Dedifferentiated amniotic fluid mesenchymal stem cell (primary cell): ENCODE data around the gene KRT33A.
A peak's percentile ranks its signal among the peaks of the same experiment; 100 is the strongest.
"Not testable (repeated sequence)": the region's sequence is repeated elsewhere in the genome, so short reads cannot be mapped to it uniquely, and the experiment has no call there.

Source experiments
- DNase-seq: peaks from one replicate; pipeline ENCODE4 v3.0.0-alpha.2; 2016; ENCODE audit errors: extremely low spot score

KRT33A gene

GRCh38 chr17:41350381-41350878 lies at the start of gene KRT33A:
Gene KRT33A (minus strand): TSS chr17:41350828. CDS start chr17:41350767, 61 bp downstream.
- DNase-seq = not testable (repeated sequence)

GRCh38 chr17:41396996-41397660 lies 46.5 kb upstream of the KRT33A start, which contains the start of gene KRT31:
Gene KRT31 (minus strand): TSS chr17:41397608. CDS start chr17:41397539, 69 bp downstream.
- no peak for DNase-seq

- DNase-seq = no peak
Measured at GRCh38 chr17:41396340-41396739, 45.7 kb upstream of the KRT33A start.

GRCh38 chr17:41395611-41396010 lies 45.0 kb upstream of the KRT33A start:
- DNase-seq = no peak

DNA sequence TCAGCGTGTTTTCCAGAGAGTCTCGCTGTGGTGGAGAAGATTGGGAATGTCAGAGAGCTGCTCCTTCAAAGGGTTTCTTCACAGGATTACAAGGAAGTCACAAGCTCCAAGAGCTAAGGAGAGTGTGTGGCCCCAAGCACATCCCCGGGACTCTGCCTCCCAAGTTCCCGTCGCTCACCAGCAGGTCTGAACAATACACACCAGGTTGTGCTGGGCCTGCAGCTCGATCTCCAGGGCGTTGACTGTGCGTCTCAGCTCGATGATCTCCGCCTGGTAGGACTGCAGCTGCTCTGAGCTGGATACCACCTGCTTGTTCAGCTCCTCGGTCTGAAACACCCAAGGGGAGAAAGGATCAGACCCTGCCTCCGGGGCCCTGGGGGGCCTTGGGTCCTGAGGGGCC lies 44.4 kb upstream of the KRT33A start:
- DNase-seq = not testable (repeated sequence)

- no peak for DNase-seq
Measured at GRCh38 chr17:41394254-41394996, 43.8 kb upstream of the KRT33A start.

GRCh38 chr17:41393826-41394225 lies 43.2 kb upstream of the KRT33A start:
- no peak for DNase-seq

DNA sequence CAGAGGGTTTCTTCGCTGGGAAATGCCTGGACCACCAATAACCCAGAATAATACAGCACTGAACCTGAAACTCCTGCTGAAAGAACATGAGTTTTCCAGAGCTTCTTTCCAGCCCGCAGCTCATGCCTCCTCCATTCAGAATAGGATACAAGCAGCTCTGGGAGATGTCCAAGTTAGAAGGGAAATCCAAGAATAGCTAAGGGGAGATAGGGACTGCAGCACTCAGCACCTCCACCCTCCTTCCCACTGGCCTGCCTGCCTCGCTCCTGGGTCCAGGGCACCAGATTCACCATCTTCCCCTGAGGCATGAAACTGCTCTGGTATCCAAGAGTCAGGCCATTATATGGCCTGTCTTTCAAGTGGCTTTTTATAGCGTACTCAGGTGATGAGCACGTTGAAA lies 42.7 kb upstream of the KRT33A start:
- DNase-seq = no peak

DNA sequence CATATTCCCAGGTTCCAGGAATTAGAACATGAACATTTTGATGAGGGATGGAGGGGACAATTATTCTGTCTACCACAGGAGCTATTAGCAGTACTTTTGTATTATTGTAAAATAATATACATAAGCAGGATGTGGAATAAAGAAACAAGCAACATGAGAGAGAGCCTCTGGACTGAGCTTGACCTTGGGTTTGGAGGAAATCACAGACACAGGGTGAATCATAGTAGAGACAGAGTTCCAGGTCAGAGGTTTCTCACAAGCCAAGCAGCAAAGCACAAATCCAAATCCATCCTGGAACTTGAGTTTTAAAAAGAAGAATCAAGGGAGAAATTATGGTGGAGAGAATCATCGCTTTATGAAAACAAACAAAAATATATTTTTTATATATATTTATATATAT lies 41.6 kb upstream of the KRT33A start:
- DNase-seq = no peak

GRCh38 chr17:41391535-41391934 lies 40.9 kb upstream of the KRT33A start:
- DNase-seq = no peak

GRCh38 chr17:41390411-41390938 lies 39.8 kb upstream of the KRT33A start:
- no peak for DNase-seq

GRCh38 chr17:41387670-41388069 lies 37.0 kb upstream of the KRT33A start:
- DNase-seq = no peak

- DNase-seq = no peak
Measured at GRCh38 chr17:41386227-41386626, 35.6 kb upstream of the KRT33A start.

- no peak for DNase-seq
Measured at GRCh38 chr17:41383690-41384089, 33.1 kb upstream of the KRT33A start.

GRCh38 chr17:41382394-41382793 lies 31.8 kb upstream of the KRT33A start:
- DNase-seq = peak; percentile 66

DNA sequence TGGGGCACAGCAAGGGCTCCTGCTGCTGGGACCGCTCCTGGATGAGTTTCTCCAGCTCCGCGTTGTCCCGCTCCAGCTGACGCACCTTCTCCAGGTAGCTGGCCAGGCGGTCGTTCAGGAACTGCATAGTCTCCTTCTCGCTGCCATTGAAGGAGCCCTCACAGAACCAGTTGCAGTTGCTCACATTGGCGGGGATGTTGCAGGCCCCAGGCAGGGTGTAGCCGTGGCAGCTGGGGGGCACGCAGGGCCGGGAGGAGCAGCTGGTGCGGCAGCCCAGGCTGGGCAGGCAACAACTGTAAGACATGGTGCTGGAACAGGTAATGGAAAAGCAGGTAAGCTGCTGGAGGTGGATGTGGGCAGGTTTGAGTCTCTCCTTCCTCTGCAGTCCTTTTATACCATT lies 31.3 kb upstream of the KRT33A start, which contains the start of gene KRT34:
Gene KRT34, minus strand, starts transcription at position 364 of the 400 bp plus-strand sequence. Its CDS starts 60 bp downstream, at position 304.
- not testable (repeated sequence) for DNase-seq

DNA sequence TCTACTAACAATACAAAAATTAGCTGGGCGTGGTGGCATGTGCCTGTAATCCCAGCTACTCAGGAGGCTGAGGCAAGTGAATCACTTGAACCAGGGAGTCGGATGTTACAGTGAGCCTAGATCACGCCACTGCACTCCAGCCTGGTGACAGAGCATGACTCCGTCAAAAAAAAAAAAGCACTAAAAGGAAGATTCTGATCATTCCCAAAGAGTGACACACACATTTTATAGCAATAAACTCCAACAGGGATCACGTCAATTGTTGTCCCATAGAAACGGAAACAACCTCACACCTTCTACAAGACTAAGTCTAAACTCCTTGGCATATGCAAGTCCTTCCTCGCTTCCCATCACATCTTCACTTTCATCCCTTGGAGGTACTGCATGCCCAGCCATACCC lies 29.5 kb upstream of the KRT33A start:
- peak; percentile 73 for DNase-seq

GRCh38 chr17:41377546-41377945 lies 26.9 kb upstream of the KRT33A start:
- peak; percentile 31 for DNase-seq

DNA sequence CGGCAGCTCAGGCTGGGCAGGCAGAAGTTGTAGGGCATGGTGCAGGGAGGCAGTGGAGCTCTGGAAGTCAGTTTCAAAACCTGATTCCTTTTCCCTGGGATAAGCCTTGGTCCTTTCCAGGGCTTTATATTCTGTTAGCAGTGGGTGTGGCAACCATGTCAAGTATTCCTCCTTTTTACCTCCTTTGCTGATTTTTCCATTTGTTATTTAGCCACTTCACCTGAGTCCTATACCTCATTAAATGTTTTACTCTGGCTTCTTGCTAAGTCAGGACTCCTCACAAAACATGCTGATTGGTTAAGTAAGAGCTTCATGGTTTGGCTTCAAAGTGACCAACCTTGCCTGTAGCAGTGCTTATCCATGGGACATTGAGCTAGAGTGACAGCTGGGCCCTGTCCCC lies 19.1 kb upstream of the KRT33A start, which contains the start of gene KRT33B:
Gene KRT33B, minus strand, starts transcription at position 101 of the 400 bp plus-strand sequence. Its CDS starts 63 bp downstream, at position 38.
- DNase-seq = no peak

GRCh38 chr17:41369023-41369422 lies 18.4 kb upstream of the KRT33A start:
- no peak for DNase-seq

DNA sequence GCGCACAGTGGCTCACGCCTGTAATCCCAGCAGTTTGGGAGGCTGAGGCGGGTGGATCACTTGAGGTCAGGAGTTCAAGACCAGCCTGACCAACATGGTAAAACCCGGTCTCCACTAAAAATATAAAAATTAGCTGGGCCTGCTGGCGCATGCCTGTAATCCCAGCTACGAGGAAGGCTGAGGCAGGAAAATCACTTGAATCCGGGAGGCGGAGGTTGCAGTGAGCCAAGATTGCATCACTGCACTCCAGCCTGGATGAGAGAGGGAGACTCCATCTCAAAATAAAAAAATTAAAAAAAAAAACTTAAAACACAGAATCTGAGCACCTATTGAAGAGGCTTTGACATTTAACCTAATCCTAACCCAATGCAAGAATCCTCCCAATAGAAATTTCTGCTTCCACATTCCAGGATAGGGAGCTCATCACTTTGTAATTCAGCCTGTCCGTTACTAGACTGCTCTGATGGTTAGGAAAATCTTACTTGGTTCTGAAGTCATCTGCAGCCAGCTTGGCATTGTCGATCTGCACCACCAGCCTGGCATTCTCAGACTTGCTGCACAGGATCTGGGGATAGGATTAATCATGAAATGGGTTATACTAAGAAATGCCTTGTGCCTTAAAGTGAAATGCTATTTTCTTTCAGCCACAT lies 16.9 kb upstream of the KRT33A start:
- peak; percentile 84 for DNase-seq

DNA sequence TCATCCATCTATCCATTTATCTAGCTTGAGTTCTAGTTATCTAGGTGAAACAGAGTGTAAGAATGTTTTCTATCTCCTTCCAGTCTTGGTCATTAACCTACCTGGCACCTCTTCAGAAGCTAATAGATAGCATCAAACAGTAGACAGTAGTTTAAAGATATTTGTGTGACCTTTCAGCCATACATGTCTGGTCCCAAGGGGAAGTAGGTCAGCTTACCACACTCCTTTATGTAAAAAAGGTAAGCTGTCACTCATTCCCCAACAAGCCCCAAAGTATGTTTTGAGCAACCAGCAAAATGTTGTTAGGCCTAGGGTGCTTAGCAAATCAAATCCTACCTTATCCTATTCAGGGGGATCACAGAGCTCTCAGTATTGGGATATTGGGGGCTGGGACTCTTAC lies 15.4 kb upstream of the KRT33A start:
- no peak for DNase-seq
